Lower leg skin (tissue), 4 donors: ENCODE results near the gene ABR. TPM values are rescaled to one million over a fixed set of nuclear protein-coding genes. Genes with fewer than 3 reads are reported as not detected.

Experiments used
- DNase-seq, 2 donors: peaks; one replicate each; pipeline ENCODE4 v3.0.0-alpha.2; 2019; ENCODE audit warnings: low spot score in 2 of 2
- H3K4me3 ChIP-seq: fragments of 200-600 bp; sonication (generic); 2 replicates; pipeline ENCODE4 v1.5.1; 2017; ENCODE audit warnings: mild to moderate bottlenecking, low read depth; ENCODE audit not compliant: poor library complexity, severe bottlenecking
- POLR2A ChIP-seq, 2 donors: fragments of 450-650 bp; IDR thresholded peaks; one replicate each; pipeline ENCODE4 v1.6.1; 2016 to 2017; ENCODE audit warnings: antibody characterized with exemption in 2 of 2, mild to moderate bottlenecking in 1 of 2, moderate library complexity in 1 of 2
- WGBS, 2 donors: methylation state at CpG; one replicate each; pipeline ENCODE4 v1.1.5; 2018; 5-methylcytosine and 5-hydroxymethylcytosine counted together
- intact Hi-C: fragments of 100-400 bp; cut with DNase I; formaldehyde crosslinking; loops from one replicate; pipeline ENCODE4 v1.15.0; 2023; ENCODE audit warnings: low total_unique reads
- microRNA-seq, 2 donors: library from miRNA; unstranded; fragments of <30 nt; microRNA quantifications; one replicate each; pipeline ENCODE4, GENCODE V29; 2016; ENCODE audit warnings: borderline replicate concordance in 2 of 2, borderline number of aligned reads in 1 of 2
- total RNA-seq, 4 donors: library from RNA; depleted of rRNA; stranded (reverse); fragments of >200 nt; gene quantifications; one replicate each; pipeline ENCODE4 v1.1.0, GENCODE V29; 2016
- TF ChIP-seq, protein P1 (sequence below), 3 donors: fragments of 450-650 bp; IDR thresholded peaks; one replicate each; pipeline ENCODE4 v1.5.1; 2016; ENCODE audit warnings: antibody characterized with exemption in 3 of 3, mild to moderate bottlenecking in 3 of 3, moderate library complexity in 2 of 3

The ABR gene
- total RNA-seq, 4 donors from 2014 or later = 60.9 to 98.8 (median 88.3) TPM

DNA sequence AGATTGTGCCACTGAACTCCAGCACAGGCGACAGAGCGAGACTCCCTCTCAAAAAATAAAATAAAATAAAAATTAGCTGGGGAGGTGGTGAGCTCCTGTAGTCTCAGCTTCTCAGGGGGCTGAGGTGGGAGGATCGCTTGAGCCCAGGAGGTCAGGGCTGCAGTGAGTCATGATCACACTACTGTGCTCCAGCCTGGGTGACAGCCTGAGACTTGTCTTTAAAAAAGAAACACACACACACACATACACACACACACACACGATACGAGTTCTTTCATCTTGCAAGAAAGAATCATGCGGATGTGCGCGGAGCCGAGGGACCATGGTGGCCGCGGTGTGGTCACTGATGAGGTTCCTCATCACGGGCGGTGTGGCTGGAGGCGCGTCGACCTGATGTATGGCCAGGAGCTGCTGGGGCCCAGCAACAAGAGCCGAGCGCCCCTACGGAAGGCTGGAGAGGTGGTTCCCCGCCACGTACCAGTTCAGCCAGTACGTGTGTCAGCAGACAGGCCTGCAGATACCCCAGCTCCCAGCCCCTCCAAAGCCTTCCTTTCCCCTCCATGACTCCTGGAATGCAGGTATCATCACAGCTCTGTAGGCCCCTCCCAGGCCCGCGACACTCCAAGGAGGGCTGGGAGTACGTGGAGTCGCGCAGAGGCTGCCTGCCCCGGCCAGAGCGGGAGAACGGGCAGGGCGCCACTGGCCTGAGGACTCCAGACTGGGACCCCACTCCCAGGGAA lies 220.9 kb downstream of the ABR start:
- no peak for TF ChIP-seq POLR2A (IDR thresholded peaks at IDR 0.05)
- TF ChIP-seq, protein P1, sequence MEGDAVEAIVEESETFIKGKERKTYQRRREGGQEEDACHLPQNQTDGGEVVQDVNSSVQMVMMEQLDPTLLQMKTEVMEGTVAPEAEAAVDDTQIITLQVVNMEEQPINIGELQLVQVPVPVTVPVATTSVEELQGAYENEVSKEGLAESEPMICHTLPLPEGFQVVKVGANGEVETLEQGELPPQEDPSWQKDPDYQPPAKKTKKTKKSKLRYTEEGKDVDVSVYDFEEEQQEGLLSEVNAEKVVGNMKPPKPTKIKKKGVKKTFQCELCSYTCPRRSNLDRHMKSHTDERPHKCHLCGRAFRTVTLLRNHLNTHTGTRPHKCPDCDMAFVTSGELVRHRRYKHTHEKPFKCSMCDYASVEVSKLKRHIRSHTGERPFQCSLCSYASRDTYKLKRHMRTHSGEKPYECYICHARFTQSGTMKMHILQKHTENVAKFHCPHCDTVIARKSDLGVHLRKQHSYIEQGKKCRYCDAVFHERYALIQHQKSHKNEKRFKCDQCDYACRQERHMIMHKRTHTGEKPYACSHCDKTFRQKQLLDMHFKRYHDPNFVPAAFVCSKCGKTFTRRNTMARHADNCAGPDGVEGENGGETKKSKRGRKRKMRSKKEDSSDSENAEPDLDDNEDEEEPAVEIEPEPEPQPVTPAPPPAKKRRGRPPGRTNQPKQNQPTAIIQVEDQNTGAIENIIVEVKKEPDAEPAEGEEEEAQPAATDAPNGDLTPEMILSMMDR (IDR thresholded peaks at IDR 0.05) = no peak
- H3K4me3 ChIP-seq = no peak overlapping the region
- intact Hi-C loops = no loop called here
- DNase-seq = no peak
- 88 to 92% methylated on average over 31 of the region's 31 CpGs for WGBS, 2 donors

DNA sequence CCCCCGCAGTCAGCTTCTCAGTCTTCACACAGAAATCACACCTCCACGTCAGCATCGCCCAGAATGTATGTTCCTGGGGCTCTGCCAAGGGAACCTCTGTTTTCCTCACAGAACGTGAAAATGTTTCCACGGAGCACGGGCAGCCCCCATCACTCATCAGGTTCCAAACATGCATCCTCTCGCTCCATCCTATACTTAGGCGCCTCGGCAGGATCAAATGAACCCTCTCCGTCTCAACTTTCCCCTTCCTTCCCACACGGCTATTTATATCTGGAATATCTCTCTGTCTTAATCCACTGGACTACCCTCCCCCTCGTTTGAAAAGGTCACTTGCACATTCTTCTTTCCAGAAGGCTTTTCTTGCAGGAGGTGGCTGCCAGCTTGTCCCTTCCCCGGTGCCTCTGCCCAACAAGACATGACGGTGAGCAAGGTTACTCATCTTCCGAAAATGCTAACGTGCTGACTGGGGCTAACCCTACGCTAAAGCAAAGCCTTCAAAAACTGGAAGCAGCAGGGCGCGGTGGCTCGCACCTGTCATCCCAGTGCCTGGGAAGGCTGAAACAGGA lies 221.8 kb downstream of the ABR start:
- no peak for DNase-seq
- intact Hi-C loops = no loop called here
- 84 to 86% methylated on average over 20 of the region's 20 CpGs for WGBS, 2 donors
- H3K4me3 ChIP-seq = no peak overlapping the region
- TF ChIP-seq POLR2A (IDR thresholded peaks at IDR 0.05) = no peak
- TF ChIP-seq, protein P1 (IDR thresholded peaks at IDR 0.05) = no peak

DNA sequence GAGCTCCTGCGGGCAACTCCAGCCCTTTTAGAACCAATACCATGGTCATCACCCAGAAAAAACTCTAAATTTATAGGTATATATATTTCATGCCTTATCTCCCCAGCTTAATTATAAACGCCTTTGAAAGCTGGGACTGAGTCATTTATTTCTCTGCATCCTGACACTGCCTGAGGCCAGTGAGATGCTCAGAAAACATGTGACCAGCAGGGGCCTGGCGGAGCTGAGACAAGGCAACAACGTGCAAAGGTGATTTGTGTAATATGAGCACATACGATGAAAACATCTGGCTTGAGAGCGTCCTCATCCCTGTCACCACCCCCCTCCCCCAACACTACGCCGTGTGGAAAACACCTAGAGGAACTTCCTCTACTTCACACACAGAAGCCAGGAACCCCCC lies 222.9 kb downstream of the ABR start:
- WGBS, 2 donors = 51 to 54% methylated on average over 8 of the region's 8 CpGs
- intact Hi-C loops = no loop called here
- DNase-seq = no peak
- no peak for TF ChIP-seq POLR2A (IDR thresholded peaks at IDR 0.05)
- TF ChIP-seq, protein P1 (IDR thresholded peaks at IDR 0.05) = no peak
- no peak overlapping the region for H3K4me3 ChIP-seq

DNA sequence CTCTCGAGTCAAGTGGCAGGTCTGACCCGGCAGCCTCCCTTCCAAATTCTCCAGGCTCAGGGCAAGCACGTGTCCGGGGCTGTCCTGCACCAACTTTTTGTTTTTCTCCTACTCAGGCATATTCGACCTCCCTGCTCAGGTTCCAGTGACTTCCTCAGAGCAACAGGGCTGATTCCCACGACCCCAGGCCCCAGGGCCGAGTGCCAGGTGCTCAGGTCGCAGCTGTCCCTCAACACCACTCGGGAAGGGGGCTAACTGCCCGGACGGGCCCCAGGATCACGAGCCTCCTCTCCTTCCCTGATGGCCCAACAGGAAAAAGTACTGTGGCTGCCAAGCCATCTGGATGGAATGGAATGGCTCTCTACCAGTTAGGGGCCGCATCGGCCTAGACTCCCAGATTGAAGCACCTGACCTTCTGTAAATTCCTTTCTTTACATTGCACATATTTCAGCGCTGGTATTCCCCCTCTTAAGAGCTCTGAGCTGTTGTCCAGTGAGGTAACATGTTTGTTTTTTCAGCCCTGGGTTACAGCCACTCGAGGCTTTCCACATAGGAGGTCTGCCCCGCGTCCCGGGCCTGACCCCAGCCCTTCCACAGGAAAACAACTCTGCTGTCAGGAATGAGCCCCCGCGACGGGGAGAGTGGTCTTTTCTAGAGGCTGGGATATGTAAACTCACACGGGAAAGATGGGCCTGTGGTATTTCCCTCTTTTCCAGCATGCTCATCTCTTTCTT lies 225.2 kb downstream of the ABR start:
- no peak for DNase-seq
- H3K4me3 ChIP-seq = no peak overlapping the region
- intact Hi-C loops = no loop called here
- WGBS, 2 donors = 59 to 70% methylated on average over 23 of the region's 23 CpGs
- TF ChIP-seq POLR2A (IDR thresholded peaks at IDR 0.05) = no peak
- TF ChIP-seq, protein P1 (IDR thresholded peaks at IDR 0.05) = no peak

DNA sequence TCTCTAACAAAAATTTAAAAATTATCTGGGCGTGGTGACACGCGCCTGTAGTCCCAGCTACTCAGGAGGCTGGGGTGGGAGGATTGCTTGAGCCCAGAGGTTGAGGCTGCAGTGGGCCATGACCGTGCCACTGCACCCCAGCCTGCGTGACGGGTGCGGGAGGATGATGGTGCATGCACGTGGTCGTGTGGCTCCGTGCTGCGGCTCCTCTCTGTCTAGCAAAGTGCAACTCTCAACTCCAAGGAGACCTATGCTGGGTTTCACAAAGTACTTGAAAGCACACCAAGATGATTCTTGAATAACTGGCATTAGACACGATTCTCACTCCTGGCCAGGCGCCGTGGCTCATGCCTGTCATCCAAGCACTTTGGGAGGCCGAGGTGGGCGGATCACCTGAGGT lies 226.0 kb downstream of the ABR start:
- TF ChIP-seq, protein P1 (IDR thresholded peaks at IDR 0.05) = no peak
- TF ChIP-seq POLR2A (IDR thresholded peaks at IDR 0.05) = no peak
- WGBS, 2 donors = 90 to 92% methylated on average over 16 of the region's 16 CpGs
- DNase-seq = no peak
- intact Hi-C loops = no loop called here
- no peak overlapping the region for H3K4me3 ChIP-seq

Small RNA genes lying within 50 kb of the gene (microRNA-seq; reads per million reads assigned to microRNA genes)
- gene MIR3183 = 0 reads per million in 2 donors

Other genes starting within 250 kb of the ABR start
- gene NXN, start 200.2 kb downstream of the ABR start, total RNA-seq = 10 to 100 TPM; 11.3 to 51.6 (median 31.8) TPM
- gene TIMM22, start 182.9 kb downstream of the ABR start, total RNA-seq = 10 to 100 TPM; 11.7 to 15.7 (median 13.9) TPM
- not detected for gene BHLHA9, start 90.5 kb upstream of the ABR start, total RNA-seq
- gene TRARG1, start 99.7 kb upstream of the ABR start, total RNA-seq = 1 to 10 TPM in 3 of 4 donors, under 1 TPM in 1; 0.78 to 5.4 (median 3.2) TPM
- gene YWHAE, start 220.2 kb upstream of the ABR start, total RNA-seq = 100 to 1,000 TPM; 431 to 648 (median 506) TPM